HepG2 (cell line): ENCODE measurements around the gene CDKN1A. TPM values are rescaled to one million over a fixed set of nuclear protein-coding genes. Genes with fewer than 3 reads are reported as not detected.

ENCODE experiments used
- ATAC-seq: fragments of 200-7000 bp; cut with Tn5 transposase; 3 replicates; pipeline ENCODE4 v1.9.1; 2020; ENCODE audit warnings: mild to moderate bottlenecking, moderate library complexity
- BruUV-seq: library from RNA; stranded (reverse); fragments of 400-500 nt; replicated peaks from 2 replicates; lab custom pipeline; 2021; lab: Mats Ljungman, UMichigan
- CTCF ChIA-PET: fragments of 300-600 bp; formaldehyde crosslinking; extraction: SDS; loops from one replicate; lab custom pipeline; 2021; ENCODE audit warnings: low total read pairs, inconsistent platforms, low intra/inter-chr PET ratio; lab: Yijun Ruan, JAX
- POLR2A ChIA-PET: fragments of 350-600 bp; sonication (Branson Sonifier 250); formaldehyde crosslinking; loops from one replicate; lab custom pipeline; 2020; ENCODE audit warnings: antibody characterized with exemption, inconsistent platforms; lab: Yijun Ruan, JAX
- DNase-seq: peaks from one replicate; pipeline ENCODE4 v3.0.0-alpha.2; 2015; ENCODE audit warnings: low spot score
- FAIRE-seq: peaks from 3 replicates; lab custom pipeline; 2011; peaks lifted over from hg19 to GRCh38; lab: Jason Lieb, UNC
- H2AFZ ChIP-seq: one replicate; pipeline ENCODE4 v1.6.1; 2011; ENCODE audit warnings: low read length, inconsistent platforms
- H3K27ac ChIP-seq: fragments of 300-600 bp; 3 replicates; pipeline ENCODE4 v1.8.0; 2011; ENCODE audit warnings: mixed run types, mild to moderate bottlenecking, mixed read lengths, low read length, inconsistent platforms; ENCODE audit not compliant: insufficient read depth; ENCODE audit errors: extremely low read length
- H3K27me3 ChIP-seq, 2 experiments: fragments of 200-600 bp in 1 of 2; 2 replicates in 1 of 2; 3 replicates in 1 of 2; pipeline versions ENCODE4 v1.6.0 to v1.8.0; 2011; ENCODE audit warnings: low read length in 2 of 2, mild to moderate bottlenecking in 2 of 2, moderate library complexity in 2 of 2, inconsistent platforms in 1 of 2; ENCODE audit not compliant: insufficient read depth in 2 of 2, control insufficient read depth in 1 of 2
- H3K36me3 ChIP-seq, 2 experiments: fragments of 200-600 bp in 1 of 2; replicated peaks in 1 of 2; 2 replicates in 1 of 2; 3 replicates in 1 of 2; pipeline versions ENCODE4 v1.5.1 to v1.8.0; 2011; ENCODE audit warnings: low read length in 2 of 2, inconsistent platforms in 1 of 2; ENCODE audit not compliant: insufficient read depth in 2 of 2, control insufficient read depth in 1 of 2
- H3K4me1 ChIP-seq: 2 replicates; pipeline ENCODE4 v1.5.1; 2012; ENCODE audit warnings: low read length, inconsistent platforms; ENCODE audit not compliant: insufficient read depth
- H3K4me2 ChIP-seq: 2 replicates; pipeline ENCODE4 v1.6.0; 2011; ENCODE audit warnings: low read depth, low read length, inconsistent platforms
- H3K4me3 ChIP-seq, 3 experiments: fragments of 200-600 bp in 1 of 3; sonication (generic), shearing (Covaris generic) in 1 of 3; replicated peaks in 1 of 3; 2 replicates each; pipeline ENCODE4 v1.5.1; 2011 to 2016; ENCODE audit warnings: low read length in 3 of 3, inconsistent platforms in 2 of 3, low read depth in 2 of 3, mild to moderate bottlenecking in 2 of 3, control low read depth in 1 of 3, mixed read lengths in 1 of 3; ENCODE audit not compliant: insufficient read depth in 1 of 3
- H3K79me2 ChIP-seq: one replicate; pipeline ENCODE4 v1.6.1; 2011; ENCODE audit warnings: low read length, inconsistent platforms; ENCODE audit not compliant: insufficient read depth
- H3K9ac ChIP-seq: 2 replicates; pipeline ENCODE4 v1.6.0; 2011; ENCODE audit warnings: mild to moderate bottlenecking, low read depth, low read length, inconsistent platforms; ENCODE audit not compliant: insufficient read depth
- H3K9me3 ChIP-seq: 2 replicates; pipeline ENCODE4 v1.5.1; 2012; ENCODE audit warnings: mild to moderate bottlenecking, low read length
- H4K20me1 ChIP-seq: 2 replicates; pipeline ENCODE4 v1.6.0; 2011; ENCODE audit warnings: inconsistent platforms, mild to moderate bottlenecking, low read length, moderate library complexity; ENCODE audit not compliant: insufficient read depth
- ZNF121 ChIP-seq: sonication (generic); formaldehyde crosslinking; IDR thresholded peaks from 2 replicates; pipeline ENCODE4 v1.5.0; 2020; ENCODE audit warnings: mild to moderate bottlenecking, missing genetic modification reagents
- ZNF263 ChIP-seq: sonication (generic); formaldehyde crosslinking; IDR thresholded peaks from 2 replicates; pipeline ENCODE4 v1.4.0; 2020; ENCODE audit warnings: missing genetic modification reagents
- ZNF567 ChIP-seq: sonication (generic); formaldehyde crosslinking; IDR thresholded peaks from 2 replicates; pipeline ENCODE4 v1.8.1; 2023; ENCODE audit warnings: mild to moderate bottlenecking, missing genetic modification reagents, borderline replicate concordance
- WGBS: methylation state at CpG from one replicate; pipeline ENCODE4 v1.1.6; 2017; ENCODE audit warnings: low lambda C conversion rate; 5-methylcytosine and 5-hydroxymethylcytosine counted together
- in situ Hi-C: cut with HindIII; loops from 2 replicates; pipeline ENCODE4 v1.10.0; 2017; ENCODE audit warnings: low pct_unique_long_range_greater_than_20kb; ENCODE audit not compliant: extremely low pct_ligation_motif_present
- intact Hi-C: fragments of 100-400 bp; cut with micrococcal nuclease; formaldehyde crosslinking; loops from one replicate; pipeline ENCODE4 v1.10.0; 2022; ENCODE audit not compliant: unreplicated experiment
- polyA plus RNA-seq, 8 experiments: library from polyadenylated mRNA; depleted of rRNA in 3 of 8; stranded (reverse) in 7 of 8; unstranded in 1 of 8; fragments of >200 nt; fragmentation: Illumina TruSeq in 4 of 8; extraction: Trizol in 4 of 8; gene quantifications; 2 replicates each; pipeline versions ENCODE4 v1.2.1 to v1.2.3, GENCODE V29; 2011 to 2016; ENCODE audit warnings: low read depth in 4 of 8, missing spikeins in 1 of 8, mixed read lengths in 1 of 8; ENCODE audit not compliant: insufficient read depth in 1 of 8
- total RNA-seq, 5 experiments: library from RNA; depleted of rRNA; stranded (reverse); fragments of >200 nt; fragmentation: Illumina TruSeq; extraction: Trizol; gene quantifications; 2 replicates each; pipeline ENCODE4 v1.2.3, GENCODE V29; 2016; ENCODE audit warnings: low read depth in 1 of 5
- TF ChIP-seq, protein P1 (sequence below): sonication (generic); formaldehyde crosslinking; conservative IDR thresholded peaks from 2 replicates; pipeline ENCODE4 v1.8.1; 2023; ENCODE audit warnings: missing genetic modification reagents
- TF ChIP-seq, protein P2 (sequence below), 2 experiments: fragments of 450-650 bp in 1 of 2; sonication (generic) in 1 of 2; formaldehyde crosslinking; IDR thresholded peaks; 2 replicates each; pipeline versions ENCODE4 v1.5.0 to v1.8.0; 2020 to 2022; ENCODE audit warnings: mild to moderate bottlenecking in 1 of 2, missing genetic modification reagents in 1 of 2

CDKN1A gene
- total and polyA plus RNA-seq, 2 of the 13 experiments (the other 11 are each of a cell fraction or from before 2014, with no cell fraction given): 60.7 to 92.1 TPM

DNA sequence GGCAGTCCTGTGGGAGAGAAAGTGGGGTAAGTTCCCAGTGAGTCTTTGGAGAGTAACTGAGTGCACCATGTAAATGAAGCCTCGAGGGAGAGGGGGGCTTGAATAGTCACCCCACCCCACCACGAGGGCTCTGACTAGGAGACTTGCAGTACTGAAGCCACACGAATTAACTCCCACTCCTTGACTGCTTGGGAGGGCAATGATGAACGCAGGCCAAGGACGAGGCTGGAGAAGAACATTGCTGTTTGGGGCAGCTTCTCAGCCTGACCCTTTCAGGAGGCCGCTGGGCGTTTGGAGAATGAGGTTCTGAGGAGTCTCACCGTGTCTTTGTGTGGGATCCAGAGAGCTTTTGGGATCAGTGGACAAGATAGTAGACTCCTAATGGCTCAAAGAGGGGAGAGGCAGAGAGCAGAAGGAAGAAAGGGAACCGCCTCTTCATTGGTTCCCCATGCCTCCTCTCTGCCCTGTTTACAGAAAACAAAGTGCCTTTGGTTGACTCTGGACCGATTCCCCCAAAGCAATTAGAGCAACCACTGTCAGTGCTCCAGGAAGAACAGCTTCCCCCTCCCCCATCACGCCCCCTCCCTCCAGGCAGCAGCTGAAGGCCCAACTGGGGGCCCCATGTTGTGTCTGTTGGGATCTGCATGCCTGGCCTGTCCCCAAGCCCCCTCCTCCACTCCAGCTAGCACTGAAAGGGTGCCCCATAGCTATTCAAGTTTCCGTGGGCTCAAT, 41.7 kb upstream of the CDKN1A start:
- Histone ChIP-seq H3K27me3 (peaks cover 1 to 20% of the 10 kb centered on the region in 2 experiments; a peak in 4 of 5 replicates), H3K9me3 (no peaks in the 10 kb centered on the region), H4K20me1 (no peaks in the 10 kb centered on the region), H3K4me1 (peaks cover 52% of the 10 kb centered on the region), H2AFZ (no peak overlapping the region), H3K9ac (no peak overlapping the region), H3K4me2 (peak overlapping the region; percentile 18; the same call in 1 of the 2 replicates), H3K36me3 (no peaks in the 10 kb centered on the region), H3K27ac (no peak overlapping the region), H3K79me2 (no peaks in the 10 kb centered on the region), H3K4me3 (no peak overlapping the region)
- ATAC-seq (no peak), DNase-seq (no peak), FAIRE-seq (no peak)
- peak; percentile 73 for TF ChIP-seq ZNF121 (CRISPR knock-in tag)
- TF ChIP-seq, protein P1, sequence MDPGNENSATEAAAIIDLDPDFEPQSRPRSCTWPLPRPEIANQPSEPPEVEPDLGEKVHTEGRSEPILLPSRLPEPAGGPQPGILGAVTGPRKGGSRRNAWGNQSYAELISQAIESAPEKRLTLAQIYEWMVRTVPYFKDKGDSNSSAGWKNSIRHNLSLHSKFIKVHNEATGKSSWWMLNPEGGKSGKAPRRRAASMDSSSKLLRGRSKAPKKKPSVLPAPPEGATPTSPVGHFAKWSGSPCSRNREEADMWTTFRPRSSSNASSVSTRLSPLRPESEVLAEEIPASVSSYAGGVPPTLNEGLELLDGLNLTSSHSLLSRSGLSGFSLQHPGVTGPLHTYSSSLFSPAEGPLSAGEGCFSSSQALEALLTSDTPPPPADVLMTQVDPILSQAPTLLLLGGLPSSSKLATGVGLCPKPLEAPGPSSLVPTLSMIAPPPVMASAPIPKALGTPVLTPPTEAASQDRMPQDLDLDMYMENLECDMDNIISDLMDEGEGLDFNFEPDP (CRISPR knock-in tag): 0 out of 2 replicates have a peak, but pooled peaks have one; percentile 22
- TF ChIP-seq, protein P2, sequence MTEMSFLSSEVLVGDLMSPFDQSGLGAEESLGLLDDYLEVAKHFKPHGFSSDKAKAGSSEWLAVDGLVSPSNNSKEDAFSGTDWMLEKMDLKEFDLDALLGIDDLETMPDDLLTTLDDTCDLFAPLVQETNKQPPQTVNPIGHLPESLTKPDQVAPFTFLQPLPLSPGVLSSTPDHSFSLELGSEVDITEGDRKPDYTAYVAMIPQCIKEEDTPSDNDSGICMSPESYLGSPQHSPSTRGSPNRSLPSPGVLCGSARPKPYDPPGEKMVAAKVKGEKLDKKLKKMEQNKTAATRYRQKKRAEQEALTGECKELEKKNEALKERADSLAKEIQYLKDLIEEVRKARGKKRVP (CRISPR knock-in tag; IDR thresholded peaks at IDR 0.05): no peak
- TF ChIP-seq ZNF263 (CRISPR knock-in tag): peak; percentile 60
- TF ChIP-seq ZNF567: no peak
- intact Hi-C loops (no loop called here), in situ Hi-C loops (no loop called here)
- ChIA-PET CTCF (no interaction called here), POLR2A (interaction anchor here (1.2 kb wide), 1 partner anchor 41 kb away, joined by 6 read pairs; the partner anchor contains the start of gene CDKN1A)
- 22% methylated on average over 12 of the region's 12 CpGs for WGBS
- no TSS peak for BruUV-seq
